Thyroid gland (tissue), 4 donors: ENCODE results near the gene GPC6.

Experiments used
- POLR2A ChIP-seq, 2 donors: fragments of 450-650 bp; IDR thresholded peaks; one replicate each; pipeline ENCODE4 v1.6.1; 2017; ENCODE audit warnings: antibody characterized with exemption in 2 of 2, mild to moderate bottlenecking in 2 of 2, moderate library complexity in 1 of 2
- TF ChIP-seq, protein P1 (sequence below), 6 experiments: fragments of 200-600 bp in 3 of 6; fragments of 450-650 bp in 3 of 6; sonication (generic) in 3 of 6; IDR thresholded peaks; one replicate each; pipeline ENCODE4 v1.5.1; 2016 to 2019; ENCODE audit warnings: antibody characterized with exemption in 6 of 6, mild to moderate bottlenecking in 2 of 6, inconsistent platforms in 1 of 6, moderate library complexity in 1 of 6

DNA sequence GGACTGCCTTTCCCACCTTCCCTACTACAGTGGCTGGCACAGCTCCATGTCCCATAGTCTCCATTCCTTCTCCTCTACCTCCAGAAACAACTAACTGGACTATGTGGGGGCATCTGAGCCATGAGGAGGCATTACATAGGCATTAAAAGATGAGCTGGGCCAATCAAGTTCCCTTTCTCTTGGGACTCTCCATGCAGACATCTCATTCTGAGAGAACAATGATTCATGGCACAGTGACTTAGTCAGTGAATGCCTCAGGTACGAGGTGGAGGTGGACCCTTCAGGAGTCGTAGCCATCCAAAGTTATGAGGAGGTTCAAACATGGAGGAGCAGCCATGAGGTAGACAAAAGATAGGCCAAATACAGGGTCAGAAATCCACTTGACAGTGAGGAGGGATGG is 70.0 kb downstream of the GPC6 start:
- TF ChIP-seq, protein P1, sequence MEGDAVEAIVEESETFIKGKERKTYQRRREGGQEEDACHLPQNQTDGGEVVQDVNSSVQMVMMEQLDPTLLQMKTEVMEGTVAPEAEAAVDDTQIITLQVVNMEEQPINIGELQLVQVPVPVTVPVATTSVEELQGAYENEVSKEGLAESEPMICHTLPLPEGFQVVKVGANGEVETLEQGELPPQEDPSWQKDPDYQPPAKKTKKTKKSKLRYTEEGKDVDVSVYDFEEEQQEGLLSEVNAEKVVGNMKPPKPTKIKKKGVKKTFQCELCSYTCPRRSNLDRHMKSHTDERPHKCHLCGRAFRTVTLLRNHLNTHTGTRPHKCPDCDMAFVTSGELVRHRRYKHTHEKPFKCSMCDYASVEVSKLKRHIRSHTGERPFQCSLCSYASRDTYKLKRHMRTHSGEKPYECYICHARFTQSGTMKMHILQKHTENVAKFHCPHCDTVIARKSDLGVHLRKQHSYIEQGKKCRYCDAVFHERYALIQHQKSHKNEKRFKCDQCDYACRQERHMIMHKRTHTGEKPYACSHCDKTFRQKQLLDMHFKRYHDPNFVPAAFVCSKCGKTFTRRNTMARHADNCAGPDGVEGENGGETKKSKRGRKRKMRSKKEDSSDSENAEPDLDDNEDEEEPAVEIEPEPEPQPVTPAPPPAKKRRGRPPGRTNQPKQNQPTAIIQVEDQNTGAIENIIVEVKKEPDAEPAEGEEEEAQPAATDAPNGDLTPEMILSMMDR (IDR thresholded peaks at IDR 0.05) = no peak
- TF ChIP-seq POLR2A (IDR thresholded peaks at IDR 0.05) = no peak
